Glomerular visceral epithelial cell (primary cell): ENCODE data around the gene ACAT2.
"Not testable (repeated sequence)": the region's sequence is repeated elsewhere in the genome, so short reads cannot be mapped to it uniquely, and the experiment has no call there.

Experiments used
- DNase-seq: peaks from one replicate; pipeline ENCODE4 v3.0.0-alpha.2; 2016; ENCODE audit errors: extremely low spot score

Gene ACAT2

DNA sequence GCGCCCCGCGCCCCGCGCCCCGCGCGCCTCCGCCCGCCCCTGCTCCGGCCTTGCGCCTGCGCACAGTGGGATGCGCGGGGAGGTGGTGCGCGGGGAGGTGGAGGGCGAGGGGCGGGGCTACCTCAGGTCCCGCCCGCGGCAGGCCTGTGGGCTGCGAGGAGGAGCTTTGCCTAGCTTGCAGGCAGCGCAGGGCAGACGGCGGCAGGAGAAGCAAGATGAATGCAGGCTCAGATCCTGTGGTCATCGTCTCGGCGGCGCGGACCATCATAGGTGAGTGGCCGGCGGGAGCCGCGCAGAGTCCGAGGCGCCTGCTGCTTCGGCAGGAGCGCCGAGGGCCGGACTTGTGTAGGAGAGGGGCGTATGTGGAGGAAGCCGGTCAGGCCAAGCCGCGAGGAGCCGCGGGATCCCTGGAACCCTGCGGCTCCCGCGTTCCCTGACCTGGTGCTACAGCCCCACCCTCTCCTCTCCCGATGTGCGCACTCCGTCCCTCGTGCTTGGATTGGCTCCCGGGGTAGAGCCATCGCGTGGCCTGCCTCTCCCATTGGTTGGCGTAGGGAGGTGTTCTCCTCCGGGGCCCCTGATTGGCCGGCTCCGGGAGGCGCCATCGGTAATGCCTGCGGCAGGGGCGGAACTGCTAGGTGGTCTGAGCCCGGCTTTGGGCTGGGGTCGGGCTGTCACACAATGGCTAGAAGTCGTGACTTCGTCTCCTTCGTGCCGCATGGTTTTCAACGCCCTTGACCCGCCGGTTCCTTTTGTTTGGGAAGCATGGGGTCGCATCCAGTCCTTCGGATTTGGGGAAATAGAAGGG lies at the start of gene ACAT2:
ACAT2 (plus strand) TSS at position 173 of the 808 bp plus-strand sequence; CDS start at position 216, 43 bp downstream.
- DNase-seq = peak; percentile 96

DNA sequence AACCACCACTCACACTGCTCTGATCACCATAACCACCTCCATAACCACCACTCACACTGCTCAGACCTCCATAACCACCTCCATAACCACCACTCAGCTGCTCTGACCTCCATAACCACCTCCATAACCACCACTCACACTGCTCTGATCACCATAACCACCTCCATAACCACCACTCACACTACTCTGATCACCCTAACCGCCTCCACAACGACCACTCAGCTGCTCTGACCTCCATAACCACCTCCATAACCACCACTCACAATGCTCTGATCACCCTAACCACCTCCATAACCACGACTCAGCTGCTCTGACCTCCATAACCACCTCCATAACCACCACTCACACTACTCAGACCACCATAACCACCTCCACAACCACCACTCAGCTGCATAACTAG lies 49.5 kb upstream of the ACAT2 start:
- DNase-seq = not testable (repeated sequence)

DNA sequence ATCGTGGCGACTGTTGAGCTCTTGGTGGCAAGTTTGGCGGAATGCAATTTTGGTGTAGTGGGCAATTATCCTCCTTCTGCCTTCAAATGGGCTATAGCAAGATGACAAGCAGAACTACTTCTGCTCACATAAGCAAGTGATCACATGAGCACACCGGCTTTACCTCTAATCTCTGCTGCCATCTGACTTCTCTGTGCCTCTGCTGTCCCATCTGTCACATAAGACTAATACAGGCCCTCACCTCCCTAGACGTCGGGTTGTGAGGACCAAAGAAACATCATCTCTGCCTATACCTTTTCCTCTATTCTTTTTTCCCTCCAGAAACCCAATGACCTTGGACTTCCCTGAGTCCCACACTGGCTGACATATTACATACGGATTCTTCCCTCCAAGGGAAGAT lies 47.9 kb upstream of the ACAT2 start:
- DNase-seq = no peak

- DNase-seq = no peak
Observed at GRCh38 chr6:159714404-159714803, 47.4 kb upstream of the ACAT2 start.

DNA sequence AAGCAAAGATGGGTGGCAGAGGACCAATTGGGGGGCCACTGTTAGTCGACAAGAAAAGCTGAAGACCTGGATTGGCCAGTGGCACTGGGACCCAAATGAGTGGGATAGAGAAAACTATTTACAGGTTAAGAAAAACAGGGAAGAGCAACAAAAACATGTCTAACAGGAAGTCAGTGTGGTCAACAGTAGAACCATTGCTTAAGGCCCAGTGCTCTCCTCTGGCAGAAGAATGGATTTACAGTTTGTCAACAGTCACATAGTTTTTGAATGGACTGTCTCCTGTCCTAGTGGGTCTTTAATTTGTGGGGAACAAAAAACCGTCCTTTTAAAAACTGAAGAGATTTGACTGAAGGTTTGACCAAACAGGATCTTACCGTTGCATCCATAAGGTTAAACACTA lies 46.7 kb upstream of the ACAT2 start:
- DNase-seq = no peak

DNA sequence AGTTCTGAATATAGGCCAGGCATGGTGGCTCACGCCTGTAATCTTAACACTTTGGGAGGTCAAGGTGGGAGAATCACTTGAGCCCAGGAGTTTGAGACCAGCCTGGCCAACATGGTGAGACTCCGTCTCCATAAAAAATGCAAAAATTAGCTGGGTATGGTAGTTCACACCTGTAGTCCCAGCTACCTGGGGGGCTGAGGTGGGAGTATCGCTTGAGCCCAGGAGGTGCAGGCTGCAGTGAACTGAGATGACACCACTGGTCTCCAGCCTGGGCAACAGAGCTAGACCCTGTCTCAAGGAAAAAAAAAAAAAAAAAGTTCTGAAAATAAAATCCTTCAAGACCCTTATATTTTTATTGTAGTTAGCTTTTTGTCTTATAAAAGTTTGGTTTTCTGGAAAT lies 46.2 kb upstream of the ACAT2 start:
- no peak for DNase-seq

GRCh38 chr6:159716247-159717096 lies 45.4 kb upstream of the ACAT2 start:
- DNase-seq = peak; percentile 72

- no peak for DNase-seq
Observed at GRCh38 chr6:159718634-159719033, 43.2 kb upstream of the ACAT2 start.

- DNase-seq = no peak
Observed at GRCh38 chr6:159719287-159719686, 42.6 kb upstream of the ACAT2 start.

GRCh38 chr6:159720708-159721107 lies 41.1 kb upstream of the ACAT2 start:
- DNase-seq = peak; percentile 50

DNA sequence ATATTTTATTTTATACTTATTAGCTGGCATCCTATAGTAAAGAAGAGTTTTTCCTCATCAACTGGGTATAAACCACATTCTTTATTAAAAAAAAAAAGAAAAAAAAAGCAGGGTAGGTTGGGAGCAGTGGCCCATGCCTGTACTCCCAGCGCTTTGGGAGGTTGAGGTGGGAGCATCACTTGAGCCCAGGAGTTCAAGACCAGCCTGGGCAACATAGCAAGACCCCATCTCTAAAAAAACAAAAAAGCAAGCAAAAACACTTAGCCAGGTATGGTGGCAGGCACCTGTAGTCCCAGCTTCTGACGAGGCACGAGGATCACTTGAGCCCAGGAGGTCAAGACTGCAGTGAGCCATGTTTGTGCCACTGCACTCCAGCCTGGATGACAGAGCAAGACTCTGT lies 39.9 kb upstream of the ACAT2 start:
- not testable (repeated sequence) for DNase-seq

GRCh38 chr6:159722655-159723054 lies 39.2 kb upstream of the ACAT2 start:
- DNase-seq = no peak

DNA sequence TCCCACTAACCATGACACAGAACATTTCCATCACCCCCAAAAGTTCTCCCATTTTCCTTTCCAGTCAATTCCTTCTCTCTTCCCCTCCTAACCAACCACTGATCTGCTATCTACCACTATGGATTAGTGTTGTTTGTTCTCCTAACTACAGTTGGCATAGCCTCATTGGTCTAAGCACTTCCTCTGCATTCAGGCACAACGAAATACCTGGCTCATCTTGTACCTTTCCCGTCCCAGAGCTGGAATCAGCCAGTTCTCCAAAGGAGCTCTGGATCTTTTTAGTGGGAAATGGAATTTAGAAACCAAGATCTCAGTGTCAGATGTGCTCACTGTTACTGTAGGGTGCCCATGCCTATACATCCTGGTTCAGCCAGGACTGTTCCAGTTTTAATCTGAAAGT lies 38.6 kb upstream of the ACAT2 start:
- DNase-seq = no peak

DNA sequence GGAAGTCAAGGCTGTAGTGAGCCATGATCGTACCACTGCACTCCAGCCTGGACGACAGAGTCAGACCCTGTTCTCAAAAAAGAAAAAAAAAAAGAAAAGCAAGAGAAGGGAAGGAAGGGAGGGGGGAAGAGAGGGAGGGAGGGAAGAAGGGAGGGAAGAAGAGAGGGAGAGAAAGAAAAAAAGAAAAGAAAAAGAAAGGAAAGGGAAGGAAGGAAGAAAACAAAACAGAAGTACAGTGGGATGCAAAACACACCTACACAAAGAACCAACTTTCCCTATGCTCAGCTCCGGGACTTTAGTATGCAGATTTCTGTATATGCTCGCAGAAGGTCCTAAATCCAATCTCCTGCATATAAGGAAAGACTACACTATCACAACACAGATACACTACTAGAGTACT lies 37.1 kb upstream of the ACAT2 start:
- no peak for DNase-seq

DNA sequence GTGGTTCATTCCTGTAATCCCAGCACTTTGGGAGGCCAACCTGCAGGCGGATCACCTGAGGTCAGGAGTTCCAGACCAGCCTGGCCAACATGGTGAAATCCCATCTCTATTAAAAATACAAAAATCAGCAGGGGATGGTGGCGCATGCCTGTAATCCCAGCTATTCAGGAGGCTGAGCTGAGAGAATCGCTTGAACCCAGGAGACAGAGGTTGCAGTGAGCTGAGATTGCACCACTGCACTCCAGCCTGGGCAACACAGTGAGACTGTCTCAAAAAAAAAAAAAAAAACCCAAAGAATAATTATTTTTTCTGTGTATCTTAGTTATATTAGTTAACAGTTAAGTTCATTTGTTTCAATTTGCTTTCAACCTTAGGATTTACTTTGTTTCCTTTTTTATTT lies 36.6 kb upstream of the ACAT2 start:
- not testable (repeated sequence) for DNase-seq

- no peak for DNase-seq
Observed at GRCh38 chr6:159726255-159726917, 35.5 kb upstream of the ACAT2 start.

GRCh38 chr6:159726918-159727716 lies 34.7 kb upstream of the ACAT2 start, which contains the start of gene WTAP:
TSS of gene WTAP (plus strand) at chr6:159727506. CDS start at chr6:159736266, 8,760 bp downstream.
- DNase-seq = peak; percentile 97

DNA sequence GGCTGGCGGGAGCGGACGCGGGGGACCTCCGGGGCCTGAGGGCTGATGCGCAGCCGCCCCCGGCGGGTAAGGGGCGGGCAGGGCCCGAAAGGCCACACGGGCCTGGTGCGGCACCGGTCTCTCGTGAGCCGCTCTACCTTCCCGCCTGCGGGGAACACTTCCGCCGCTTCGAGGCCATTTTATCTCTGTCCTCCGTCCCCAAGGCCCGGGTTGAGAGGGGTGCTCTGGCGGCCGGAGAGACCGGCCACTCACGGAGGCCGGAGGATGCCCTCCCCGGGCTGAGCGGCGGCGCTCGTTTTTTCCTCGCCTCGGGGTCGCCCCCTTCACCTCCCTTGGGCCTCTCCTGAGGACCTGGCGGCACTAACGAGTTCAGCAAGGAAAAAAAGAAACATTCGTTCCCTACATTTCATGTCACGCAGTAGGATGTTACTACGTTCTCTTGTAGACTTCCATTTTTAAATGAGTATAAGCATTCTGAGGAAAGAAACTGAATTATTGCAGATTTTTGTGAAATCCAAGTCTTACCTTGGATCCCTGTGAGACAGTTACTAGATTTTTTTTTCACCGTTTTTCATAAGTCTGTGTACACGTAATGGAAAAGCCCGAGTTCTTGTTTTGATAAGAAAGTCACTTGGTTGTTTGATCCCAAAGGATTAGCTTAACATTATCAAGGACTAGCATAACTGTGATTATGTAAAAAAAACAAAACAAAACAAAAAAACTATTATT lies 34.0 kb upstream of the ACAT2 start:
- DNase-seq = no peak

DNA sequence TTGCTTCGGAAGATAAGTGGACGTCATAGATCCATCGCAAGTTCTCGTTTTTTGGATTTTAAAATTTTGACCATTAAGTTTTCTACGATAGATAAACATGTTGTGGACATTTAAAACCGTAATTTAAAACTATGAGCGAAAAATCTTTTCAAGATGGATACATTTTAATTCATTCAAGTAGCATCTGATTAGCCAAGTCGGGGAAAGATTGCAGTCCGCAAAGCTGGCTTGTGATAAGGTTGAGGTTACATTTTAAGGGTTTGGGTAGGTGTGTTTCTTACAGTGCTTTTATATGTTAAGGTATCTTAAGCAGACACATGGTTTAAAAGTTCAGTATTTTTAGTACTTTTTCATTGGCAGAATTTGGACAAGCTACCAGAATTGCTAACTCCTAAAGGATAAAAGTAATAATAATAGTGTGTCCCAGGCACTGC lies 33.3 kb upstream of the ACAT2 start:
- no peak for DNase-seq

GRCh38 chr6:159729598-159730331 lies 32.1 kb upstream of the ACAT2 start:
- peak; percentile 25 for DNase-seq
